Testis (tissue), 3 donors: ENCODE data around the gene TAF3. TPM values are rescaled to one million over a fixed set of nuclear protein-coding genes. Genes with fewer than 3 reads are reported as not detected.

Experiments
- DNase-seq: peaks from one replicate; pipeline ENCODE4 v3.0.0-alpha.2; 2019
- H3K27ac ChIP-seq, 2 donors: fragments of 200-600 bp; sonication (generic); one replicate each; pipeline ENCODE4 v1.5.1; 2019
- H3K27me3 ChIP-seq: fragments of 200-600 bp; sonication (generic); one replicate; pipeline ENCODE4 v1.5.1; 2019
- H3K36me3 ChIP-seq: fragments of 200-600 bp; sonication (generic); one replicate; pipeline ENCODE4 v1.5.1; 2017; ENCODE audit warnings: low read depth; ENCODE audit errors: missing control alignments
- H3K4me1 ChIP-seq: fragments of 200-600 bp; sonication (generic); one replicate; pipeline ENCODE4 v1.5.1; 2019
- H3K4me3 ChIP-seq, 2 donors: fragments of 200-600 bp; sonication (generic); one replicate each; pipeline ENCODE4 v1.5.1; 2017 to 2019
- H3K9me3 ChIP-seq: fragments of 200-600 bp; sonication (generic); one replicate; pipeline ENCODE4 v1.5.1; 2017
- POLR2A ChIP-seq: fragments of 450-650 bp; IDR thresholded peaks from one replicate; pipeline ENCODE4 v1.6.1; 2017; ENCODE audit warnings: antibody characterized with exemption, mild to moderate bottlenecking, moderate library complexity
- WGBS, 2 donors: methylation state at CpG; one replicate each; pipeline ENCODE4 v1.1.5; 2018; 5-methylcytosine and 5-hydroxymethylcytosine counted together
- intact Hi-C: fragments of 100-400 bp; cut with DNase I; formaldehyde crosslinking; loops from one replicate; pipeline ENCODE4 v1.15.1; 2023; ENCODE audit warnings: low total_unique reads
- polyA plus RNA-seq: library from polyadenylated mRNA; stranded (reverse); fragments of 350-450 nt; fragmentation: Illumina TruSeq; extraction: RNeasy Lipid Tissue Mini Kit (QIAGEN cat#74804); gene quantifications from one replicate; pipeline ENCODE4 v1.2.3, GENCODE V29; 2014; ENCODE audit warnings: low read depth, low replicate concordance; ENCODE audit not compliant: insufficient read depth
- total RNA-seq, 2 donors: library from RNA; depleted of rRNA; stranded (reverse); fragments of >200 nt; gene quantifications; one replicate each; pipeline ENCODE4 v1.2.3, GENCODE V29; 2016
- TF ChIP-seq, protein P1 (sequence below), 3 experiments: fragments of 450-650 bp in 2 of 3; fragments of 200-600 bp in 1 of 3; sonication (generic) in 1 of 3; IDR thresholded peaks; one replicate each; pipeline ENCODE4 v1.5.1; 2016 to 2019; ENCODE audit warnings: antibody characterized with exemption in 3 of 3, mild to moderate bottlenecking in 2 of 3, moderate library complexity in 1 of 3

The TAF3 gene
- total and polyA plus RNA-seq, 3 donors from 2014 or later: 7.0 to 33.0 (median 32.8) TPM

GRCh38 chr10:7980196-7980595 lies 161.9 kb downstream of the TAF3 start:
- intact Hi-C loops: no loop called here
- H3K9me3 ChIP-seq: no peaks in the 10 kb centered on the region
- H3K27ac ChIP-seq: no peak overlapping the region
- TF ChIP-seq, protein P1, sequence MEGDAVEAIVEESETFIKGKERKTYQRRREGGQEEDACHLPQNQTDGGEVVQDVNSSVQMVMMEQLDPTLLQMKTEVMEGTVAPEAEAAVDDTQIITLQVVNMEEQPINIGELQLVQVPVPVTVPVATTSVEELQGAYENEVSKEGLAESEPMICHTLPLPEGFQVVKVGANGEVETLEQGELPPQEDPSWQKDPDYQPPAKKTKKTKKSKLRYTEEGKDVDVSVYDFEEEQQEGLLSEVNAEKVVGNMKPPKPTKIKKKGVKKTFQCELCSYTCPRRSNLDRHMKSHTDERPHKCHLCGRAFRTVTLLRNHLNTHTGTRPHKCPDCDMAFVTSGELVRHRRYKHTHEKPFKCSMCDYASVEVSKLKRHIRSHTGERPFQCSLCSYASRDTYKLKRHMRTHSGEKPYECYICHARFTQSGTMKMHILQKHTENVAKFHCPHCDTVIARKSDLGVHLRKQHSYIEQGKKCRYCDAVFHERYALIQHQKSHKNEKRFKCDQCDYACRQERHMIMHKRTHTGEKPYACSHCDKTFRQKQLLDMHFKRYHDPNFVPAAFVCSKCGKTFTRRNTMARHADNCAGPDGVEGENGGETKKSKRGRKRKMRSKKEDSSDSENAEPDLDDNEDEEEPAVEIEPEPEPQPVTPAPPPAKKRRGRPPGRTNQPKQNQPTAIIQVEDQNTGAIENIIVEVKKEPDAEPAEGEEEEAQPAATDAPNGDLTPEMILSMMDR (IDR thresholded peaks at IDR 0.05): no peak
- no peak for TF ChIP-seq POLR2A
- no peak overlapping the region for H3K4me3 ChIP-seq
- no peaks in the 10 kb centered on the region for H3K36me3 ChIP-seq
- no peaks in the 10 kb centered on the region for H3K27me3 ChIP-seq
- H3K4me1 ChIP-seq: no peaks in the 10 kb centered on the region
- WGBS, 2 donors: 76 to 77% methylated on average over 1 of the region's 1 CpG
- no peak for DNase-seq

GRCh38 chr10:7982727-7983126 lies 164.4 kb downstream of the TAF3 start:
- Histone ChIP-seq H3K9me3 (no peaks in the 10 kb centered on the region), H3K4me1 (no peaks in the 10 kb centered on the region), H3K4me3 (no peak overlapping the region), H3K27me3 (no peaks in the 10 kb centered on the region), H3K36me3 (no peaks in the 10 kb centered on the region), H3K27ac (no peak overlapping the region)
- intact Hi-C loops: no loop called here
- TF ChIP-seq, protein P1 (IDR thresholded peaks at IDR 0.05): no peak
- TF ChIP-seq POLR2A: no peak
- DNase-seq: no peak
- 92% methylated on average over 5 of the region's 5 CpGs for WGBS, 2 donors

GRCh38 chr10:7984325-7984724 lies 166.0 kb downstream of the TAF3 start:
- intact Hi-C loops: no loop called here
- Histone ChIP-seq H3K27ac (no peak overlapping the region), H3K4me1 (no peaks in the 10 kb centered on the region), H3K36me3 (no peaks in the 10 kb centered on the region), H3K27me3 (no peaks in the 10 kb centered on the region), H3K9me3 (no peaks in the 10 kb centered on the region), H3K4me3 (no peak overlapping the region)
- TF ChIP-seq POLR2A: no peak
- TF ChIP-seq, protein P1 (IDR thresholded peaks at IDR 0.05): no peak
- DNase-seq: no peak
- WGBS, 2 donors: 87 to 95% methylated on average over 3 of the region's 3 CpGs

GRCh38 chr10:7984896-7985295 lies 166.6 kb downstream of the TAF3 start:
- no peaks in the 10 kb centered on the region for H3K4me1 ChIP-seq
- no peak overlapping the region for H3K27ac ChIP-seq
- H3K4me3 ChIP-seq: no peak overlapping the region
- H3K9me3 ChIP-seq: no peaks in the 10 kb centered on the region
- H3K27me3 ChIP-seq: no peaks in the 10 kb centered on the region
- intact Hi-C loops: no loop called here
- TF ChIP-seq, protein P1 (IDR thresholded peaks at IDR 0.05): no peak
- no peak for TF ChIP-seq POLR2A
- no peaks in the 10 kb centered on the region for H3K36me3 ChIP-seq
- WGBS, 2 donors: 89 to 91% methylated on average over 7 of the region's 7 CpGs
- DNase-seq: no peak

DNA sequence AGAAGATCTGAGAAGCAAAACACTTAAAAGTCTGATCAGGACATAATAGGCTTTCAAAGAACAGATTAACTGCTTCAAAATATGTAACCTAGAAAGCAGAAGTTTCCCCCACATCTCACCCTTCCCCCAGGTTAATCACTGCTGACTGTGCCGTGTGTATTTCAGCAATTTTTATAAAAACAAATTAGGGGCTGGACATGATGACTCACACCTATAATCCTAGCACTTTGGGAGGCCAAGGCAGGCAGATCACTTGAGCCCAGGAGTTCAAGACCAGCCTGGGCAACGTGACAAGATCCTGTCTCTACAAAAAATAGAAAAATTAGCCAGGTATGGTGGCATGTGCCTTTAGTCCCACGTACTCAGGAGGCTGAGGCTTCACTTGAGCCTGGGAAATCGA lies 168.5 kb downstream of the TAF3 start:
- no peaks in the 10 kb centered on the region for H3K36me3 ChIP-seq
- intact Hi-C loops: no loop called here

More for the DNA sequence above, 168.5 kb downstream of the TAF3 start:
- Histone ChIP-seq H3K27me3 (no peaks in the 10 kb centered on the region), H3K27ac (no peak overlapping the region), H3K9me3 (no peaks in the 10 kb centered on the region), H3K4me1 (no peaks in the 10 kb centered on the region), H3K4me3 (no peak overlapping the region)
- TF ChIP-seq, protein P1 (IDR thresholded peaks at IDR 0.05): no peak
- 89 to 91% methylated on average over 4 of the region's 4 CpGs for WGBS, 2 donors
- no peak for DNase-seq
